ENCODE measurements around the gene LENG9.

DNA sequence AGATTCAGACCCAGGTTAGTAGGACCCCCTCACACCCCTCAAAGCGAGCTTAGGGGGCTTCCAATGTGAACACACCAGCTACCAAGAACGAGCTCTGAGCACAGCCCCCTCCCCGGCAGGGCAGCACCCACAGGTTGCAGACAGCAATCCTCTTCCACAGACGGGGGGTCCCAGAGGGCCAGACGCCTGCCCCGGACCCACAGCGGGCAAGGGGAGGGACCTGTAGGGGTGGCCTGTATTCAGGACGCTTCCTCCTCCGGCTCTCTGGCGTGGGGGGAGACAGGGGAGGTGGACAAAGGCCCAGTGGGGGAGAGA is 43.6 kb downstream of the LENG9 start:
- TF ChIP-seq, protein P1, sequence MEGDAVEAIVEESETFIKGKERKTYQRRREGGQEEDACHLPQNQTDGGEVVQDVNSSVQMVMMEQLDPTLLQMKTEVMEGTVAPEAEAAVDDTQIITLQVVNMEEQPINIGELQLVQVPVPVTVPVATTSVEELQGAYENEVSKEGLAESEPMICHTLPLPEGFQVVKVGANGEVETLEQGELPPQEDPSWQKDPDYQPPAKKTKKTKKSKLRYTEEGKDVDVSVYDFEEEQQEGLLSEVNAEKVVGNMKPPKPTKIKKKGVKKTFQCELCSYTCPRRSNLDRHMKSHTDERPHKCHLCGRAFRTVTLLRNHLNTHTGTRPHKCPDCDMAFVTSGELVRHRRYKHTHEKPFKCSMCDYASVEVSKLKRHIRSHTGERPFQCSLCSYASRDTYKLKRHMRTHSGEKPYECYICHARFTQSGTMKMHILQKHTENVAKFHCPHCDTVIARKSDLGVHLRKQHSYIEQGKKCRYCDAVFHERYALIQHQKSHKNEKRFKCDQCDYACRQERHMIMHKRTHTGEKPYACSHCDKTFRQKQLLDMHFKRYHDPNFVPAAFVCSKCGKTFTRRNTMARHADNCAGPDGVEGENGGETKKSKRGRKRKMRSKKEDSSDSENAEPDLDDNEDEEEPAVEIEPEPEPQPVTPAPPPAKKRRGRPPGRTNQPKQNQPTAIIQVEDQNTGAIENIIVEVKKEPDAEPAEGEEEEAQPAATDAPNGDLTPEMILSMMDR (tag by site-specific recombination; IDR thresholded peaks at IDR 0.05) = no peak
- no peak for TF ChIP-seq SALL2 (tag by site-specific recombination; IDR thresholded peaks at IDR 0.05; ENCODE audit: borderline replicate concordance)
- no peak for TF ChIP-seq ZNF792 (tag by site-specific recombination; IDR thresholded peaks at IDR 0.05)
- no peak for TF ChIP-seq ZNF121 (tag by site-specific recombination; IDR thresholded peaks at IDR 0.05)
- no peak for TF ChIP-seq SCRT2 (tag by site-specific recombination; IDR thresholded peaks at IDR 0.05)
